GM18511 (cell line): ENCODE results near the gene PTPN6.

Experiments used
- ATAC-seq: cut with Tn5 transposase; IDR thresholded peaks from one replicate; pipeline ENCODE4 v1.9.1; 2021; ENCODE audit warnings: mild to moderate bottlenecking, moderate library complexity; ENCODE audit not compliant: unreplicated experiment

PTPN6 gene

DNA sequence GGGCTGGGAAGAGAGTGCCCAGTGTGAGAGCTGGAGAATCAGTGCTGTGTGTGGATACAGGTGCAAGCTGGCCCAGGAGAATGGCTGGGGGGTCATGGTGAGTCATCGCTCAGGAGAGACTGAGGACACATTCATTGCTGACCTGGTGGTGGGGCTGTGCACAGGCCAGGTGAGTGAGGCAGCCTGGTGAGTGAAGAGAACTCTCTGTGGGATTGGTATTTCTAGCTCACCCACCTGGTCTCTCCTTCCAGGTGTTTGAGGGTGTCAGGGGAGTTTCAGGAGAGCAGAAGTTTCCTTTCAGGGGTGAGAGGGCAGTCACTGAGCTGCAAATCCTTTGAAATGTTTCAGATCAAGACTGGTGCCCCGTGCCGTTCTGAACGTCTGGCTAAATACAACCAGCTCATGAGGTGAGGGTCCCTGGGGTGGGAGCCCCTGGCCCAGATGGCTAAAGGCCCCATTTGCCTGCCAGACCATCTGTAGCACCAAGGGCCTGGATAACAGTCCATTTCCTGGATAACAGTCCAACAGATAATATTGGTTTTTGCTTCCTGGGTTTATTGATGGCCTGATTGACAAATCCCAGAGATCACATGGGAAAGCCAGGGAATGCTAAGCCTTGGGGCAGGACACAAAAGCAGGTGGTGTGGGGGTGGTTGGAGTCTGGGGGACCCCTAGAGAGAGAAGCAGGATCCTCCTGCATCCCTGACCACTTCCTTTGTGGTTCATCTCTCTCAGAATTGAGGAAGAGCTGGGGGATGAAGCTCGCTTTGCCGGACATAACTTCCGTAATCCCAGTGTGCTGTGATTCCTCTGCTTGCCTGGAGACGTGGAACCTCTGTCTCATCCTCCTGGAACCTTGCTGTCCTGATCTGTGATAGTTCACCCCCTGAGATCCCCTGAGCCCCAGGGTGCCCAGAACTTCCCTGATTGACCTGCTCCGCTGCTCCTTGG is 28.9 kb upstream of the PTPN6 start:
- no peak for ATAC-seq

DNA sequence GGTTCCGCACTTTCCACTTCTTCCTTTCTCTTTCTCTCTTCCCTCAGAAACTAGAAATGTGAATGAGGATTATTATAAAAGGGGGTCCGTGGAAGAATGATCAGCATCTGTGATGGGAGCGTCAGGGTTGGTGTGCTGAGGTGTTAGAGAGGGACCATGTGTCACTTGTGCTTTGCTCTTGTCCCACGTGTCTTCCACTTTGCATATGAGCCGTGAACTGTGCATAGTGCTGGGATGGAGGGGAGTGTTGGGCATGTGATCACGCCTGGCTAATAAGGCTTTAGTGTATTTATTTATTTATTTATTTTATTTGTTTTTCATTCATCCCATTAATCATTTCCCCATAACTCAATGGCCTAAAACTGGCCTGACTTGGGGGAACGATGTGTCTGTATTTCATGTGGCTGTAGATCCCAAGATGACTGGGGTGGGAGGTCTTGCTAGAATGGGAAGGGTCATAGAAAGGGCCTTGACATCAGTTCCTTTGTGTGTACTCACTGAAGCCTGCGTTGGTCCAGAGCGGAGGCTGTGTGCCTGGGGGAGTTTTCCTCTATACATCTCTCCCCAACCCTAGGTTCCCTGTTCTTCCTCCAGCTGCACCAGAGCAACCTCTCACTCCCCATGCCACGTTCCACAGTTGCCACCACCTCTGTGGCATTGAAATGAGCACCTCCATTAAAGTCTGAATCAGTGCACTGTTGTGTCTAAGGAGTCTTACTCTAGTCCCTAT is 28.0 kb upstream of the PTPN6 start:
- no peak for ATAC-seq

DNA sequence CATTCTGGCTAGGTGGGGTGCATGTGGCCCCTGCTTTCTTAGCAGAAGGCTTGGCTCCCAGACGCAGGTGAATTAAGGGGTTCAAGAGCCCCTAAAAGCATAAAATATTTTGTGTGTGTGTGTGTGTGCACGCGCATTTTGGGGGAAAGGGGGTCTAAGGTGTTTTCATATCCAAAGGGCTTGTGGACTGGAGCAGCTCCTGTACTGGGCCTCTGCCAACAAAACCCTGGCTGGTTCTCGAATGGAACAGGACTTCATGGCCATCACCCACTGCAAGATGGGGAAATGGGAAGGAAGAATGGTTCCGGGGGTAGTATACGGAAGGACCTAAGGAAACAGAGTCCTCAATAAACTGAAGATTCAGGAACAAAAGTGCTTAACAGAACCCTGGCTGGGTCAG is 27.3 kb upstream of the PTPN6 start:
- no peak for ATAC-seq

DNA sequence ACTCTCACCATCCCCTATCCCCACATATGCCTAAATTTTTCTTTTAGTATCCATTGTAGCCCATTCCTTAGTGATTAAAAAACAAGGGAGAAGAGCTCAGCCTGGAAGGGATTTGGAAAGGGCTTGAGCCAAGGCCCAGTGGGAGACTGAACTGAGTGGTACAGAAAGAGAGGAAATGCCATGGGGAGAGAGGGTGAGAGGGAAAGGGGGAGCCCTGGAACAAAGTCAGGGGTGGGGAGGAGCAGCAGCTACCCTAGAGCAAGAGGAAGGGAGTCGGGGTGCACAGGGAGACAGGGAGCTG is 26.0 kb upstream of the PTPN6 start:
- no peak for ATAC-seq

DNA sequence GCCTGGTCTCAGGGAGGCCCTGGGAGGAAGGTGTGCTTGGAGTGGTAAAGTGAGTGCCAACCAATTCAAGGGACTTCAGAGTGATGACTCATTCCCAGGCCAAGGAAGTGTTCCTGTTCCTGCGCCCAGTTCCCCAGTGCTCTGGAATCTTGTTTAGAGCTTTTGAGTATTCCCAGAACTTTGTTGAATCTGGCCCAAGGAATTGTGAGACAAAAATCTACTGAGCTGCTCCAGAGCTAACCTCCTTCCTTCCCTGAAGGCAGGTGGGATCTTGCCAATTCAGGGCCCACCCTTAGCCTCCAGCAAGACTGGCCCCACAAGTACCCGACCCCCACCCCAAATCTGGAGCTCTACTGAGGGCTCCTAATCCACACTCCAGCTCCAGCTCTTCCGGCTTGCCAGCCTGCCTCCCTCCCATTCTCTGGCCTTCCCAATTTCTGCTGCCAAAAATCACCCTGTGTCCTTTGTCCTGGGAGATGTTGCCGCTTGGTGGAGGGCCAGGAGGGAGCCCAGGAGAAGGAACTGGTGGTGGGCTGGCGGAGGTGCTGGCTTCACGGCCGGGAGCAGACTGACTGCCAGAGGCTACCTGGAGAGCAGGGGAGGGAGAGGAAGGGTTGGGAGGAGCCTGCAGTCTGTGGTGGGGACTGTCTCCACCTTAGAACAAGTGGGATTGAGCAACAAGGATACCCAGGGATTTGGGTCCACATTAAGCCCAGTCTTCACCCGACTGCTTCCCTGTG is 25.4 kb upstream of the PTPN6 start:
- no peak for ATAC-seq

DNA sequence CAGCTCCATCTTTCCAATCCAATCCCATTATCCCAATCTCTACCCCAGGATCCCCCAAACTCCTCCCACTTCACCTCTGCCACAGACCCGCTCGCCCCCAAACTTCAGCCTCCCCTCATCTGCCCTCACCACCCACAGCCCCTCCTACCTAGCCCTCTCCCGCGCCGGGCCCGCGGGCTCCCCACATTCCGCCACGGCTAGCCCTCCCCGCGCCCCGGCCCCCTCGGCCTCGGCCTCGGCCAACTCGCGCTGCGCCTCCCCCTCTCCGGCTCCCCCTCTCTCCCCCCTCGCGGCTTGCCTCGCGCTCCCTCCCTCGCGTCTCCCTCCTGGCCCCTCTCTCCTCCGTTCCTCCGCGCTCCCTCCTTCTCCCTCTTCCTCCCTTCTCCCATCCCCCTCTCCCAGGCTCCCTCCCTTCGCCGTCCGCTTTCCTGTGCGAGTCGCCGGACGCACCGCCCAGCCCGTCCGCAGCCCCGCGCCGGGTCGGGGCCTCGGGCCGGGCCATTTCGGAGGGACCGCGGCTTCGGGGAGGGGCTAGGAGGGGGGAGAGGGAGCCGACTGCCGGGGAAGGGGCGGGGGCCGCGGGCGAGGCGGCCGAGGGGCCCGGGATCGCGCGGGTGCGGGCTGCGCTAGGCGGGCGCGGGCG is 23.7 kb upstream of the PTPN6 start, which contains the start of gene ATN1:
TSS of gene ATN1 (plus strand) at position 581 of the 643 bp plus-strand sequence. CDS start 6,043 bp downstream, outside the sequence.
- no peak for ATAC-seq

DNA sequence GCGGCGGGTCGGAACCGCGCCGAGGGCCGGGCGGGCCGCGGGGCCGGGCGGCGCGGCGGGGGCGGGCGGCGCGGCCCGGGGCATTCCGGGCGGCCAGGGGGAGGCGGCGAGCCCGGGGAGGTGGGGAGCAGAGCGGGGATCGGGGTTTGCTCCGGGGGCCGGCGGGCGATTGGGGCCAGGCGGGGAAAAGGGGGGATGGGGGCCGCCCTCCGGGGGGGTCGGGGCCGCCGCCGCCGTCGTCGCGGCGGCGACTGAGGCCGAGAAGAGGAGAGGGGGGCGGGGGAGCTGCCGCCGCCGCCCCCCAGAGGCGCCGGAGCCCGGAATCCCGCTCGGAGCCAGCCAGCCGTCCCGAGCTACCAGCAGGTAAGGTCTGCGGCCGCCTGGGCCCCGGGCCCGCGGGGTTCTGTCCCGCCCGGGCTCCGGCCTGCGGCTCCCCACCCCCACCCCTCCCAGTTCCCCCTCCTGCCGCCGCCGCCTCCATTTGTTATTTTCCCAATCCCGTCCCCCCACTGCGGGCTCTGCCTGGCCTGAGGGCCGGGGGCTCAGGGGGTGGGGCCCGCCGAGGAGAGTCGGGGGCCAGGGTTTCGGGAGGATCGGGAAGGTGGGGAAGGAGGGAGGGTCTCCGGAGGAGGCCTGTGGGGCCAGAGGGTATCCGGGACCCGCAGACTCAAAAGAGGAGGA is 23.0 kb upstream of the PTPN6 start:
- ATAC-seq = no peak

DNA sequence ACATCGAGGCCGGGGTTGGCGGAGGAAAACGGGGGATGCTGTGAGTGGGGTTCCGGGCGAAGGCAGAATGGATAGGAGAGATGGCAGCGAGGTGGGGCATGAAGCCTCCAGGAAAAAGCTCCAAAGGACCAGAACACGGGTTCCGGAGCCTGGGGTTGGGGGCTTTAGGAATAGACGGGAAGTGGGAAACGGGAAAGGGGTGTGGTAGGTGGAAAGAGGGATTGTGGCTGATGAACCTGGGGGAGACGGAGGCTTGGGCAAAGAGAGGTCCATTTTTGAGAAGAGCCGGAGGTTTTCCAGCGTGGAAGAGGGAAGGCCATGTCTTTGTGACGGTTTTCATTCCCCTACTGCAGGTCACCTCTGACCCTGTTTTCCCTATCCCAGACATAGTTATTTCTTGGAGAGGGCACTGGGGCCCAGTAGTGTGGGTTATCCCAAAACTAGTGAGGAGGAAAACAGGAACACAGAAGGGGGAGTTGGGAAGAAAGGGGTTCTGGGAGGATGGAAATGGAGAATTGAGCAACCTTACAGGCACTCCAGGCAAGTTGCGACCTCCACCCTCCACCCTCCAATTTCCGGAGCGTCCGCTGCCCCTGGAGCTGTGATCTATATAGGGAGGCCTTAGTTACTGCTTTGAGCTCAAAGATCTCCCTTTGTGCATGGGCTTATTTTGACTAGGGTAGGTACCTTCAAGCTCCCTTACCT is 22.3 kb upstream of the PTPN6 start:
- no peak for ATAC-seq

DNA sequence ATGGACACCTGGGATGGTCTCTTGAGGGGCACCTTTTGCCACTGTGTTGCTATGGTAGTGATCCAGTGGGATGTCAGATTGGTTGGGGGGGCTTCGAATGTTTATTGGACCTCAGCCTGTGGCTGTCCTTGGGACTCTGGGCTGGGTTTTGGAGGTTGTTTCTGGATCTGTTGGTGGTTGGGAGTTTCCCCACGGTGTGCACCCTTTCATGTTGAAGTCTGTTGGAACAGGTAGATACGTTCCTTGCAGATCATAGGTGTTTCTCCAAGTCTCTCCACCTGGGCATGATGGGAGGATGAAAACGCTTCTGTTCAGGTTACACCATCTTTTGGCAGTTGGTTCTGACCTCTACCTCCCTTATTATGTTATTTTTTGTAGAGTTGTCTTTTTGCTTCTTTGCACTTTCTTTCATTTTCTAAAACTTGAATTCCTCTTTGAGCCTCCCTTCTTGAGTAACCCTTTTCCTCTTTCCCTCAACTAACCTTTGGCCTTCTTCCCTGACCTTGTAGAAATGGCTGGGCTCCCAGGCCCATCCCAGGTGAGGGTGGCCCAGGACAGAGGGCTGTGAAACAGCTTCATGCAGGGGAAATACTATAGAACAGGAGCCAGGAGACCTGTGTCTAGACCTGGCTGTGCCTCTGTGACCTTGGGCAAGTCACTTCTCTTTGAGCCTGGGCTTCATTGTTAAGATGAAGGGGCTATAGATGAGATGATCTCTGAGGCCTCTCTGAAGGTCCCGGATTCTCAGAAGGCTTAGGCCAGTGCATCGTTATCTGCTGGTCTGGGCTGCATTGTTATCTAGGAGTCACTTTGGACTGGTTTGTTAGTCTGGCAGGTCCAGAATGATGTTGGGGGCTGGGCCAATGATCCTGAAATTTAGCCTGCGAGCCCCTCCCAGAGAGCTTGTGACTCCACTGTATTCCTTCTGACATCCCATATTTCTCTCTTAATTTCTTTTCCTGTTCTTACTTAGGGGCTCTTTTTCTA is 21.4 kb upstream of the PTPN6 start:
- no peak for ATAC-seq

DNA sequence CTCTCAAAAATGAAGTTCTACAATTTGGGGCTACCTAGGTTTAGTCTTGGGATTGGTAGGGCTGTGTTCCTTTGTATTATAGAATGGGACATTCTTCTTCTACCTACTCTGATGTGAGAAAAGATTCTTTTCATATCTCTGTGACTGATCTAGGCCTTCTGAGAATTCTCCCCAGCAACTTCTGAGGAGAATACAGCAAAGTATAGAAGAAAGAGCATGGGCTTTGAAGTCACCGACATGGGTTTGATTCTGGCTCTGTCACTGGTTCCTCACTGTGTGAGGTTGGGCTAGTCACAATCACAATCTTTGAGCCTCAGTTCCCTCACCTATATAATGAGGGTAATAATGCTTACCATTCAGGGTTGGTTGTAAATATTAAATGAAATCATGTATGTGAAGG is 18.4 kb upstream of the PTPN6 start:
- no peak for ATAC-seq

DNA sequence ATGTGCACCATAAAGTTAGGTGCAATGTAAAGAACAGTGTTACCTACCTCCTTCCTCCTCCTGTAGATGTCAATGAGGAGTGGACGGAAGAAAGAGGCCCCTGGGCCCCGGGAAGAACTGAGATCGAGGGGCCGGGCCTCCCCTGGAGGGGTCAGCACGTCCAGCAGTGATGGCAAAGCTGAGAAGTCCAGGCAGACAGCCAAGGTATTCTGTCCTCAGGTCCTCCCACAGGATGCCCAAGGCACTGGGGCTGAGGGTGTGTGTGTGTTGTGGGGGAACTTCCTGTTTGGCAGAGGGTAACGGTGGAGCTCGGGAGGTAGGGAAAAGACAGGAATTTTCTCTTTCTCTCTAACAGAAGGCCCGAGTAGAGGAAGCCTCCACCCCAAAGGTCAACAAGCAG is 17.0 kb upstream of the PTPN6 start:
- no peak for ATAC-seq

DNA sequence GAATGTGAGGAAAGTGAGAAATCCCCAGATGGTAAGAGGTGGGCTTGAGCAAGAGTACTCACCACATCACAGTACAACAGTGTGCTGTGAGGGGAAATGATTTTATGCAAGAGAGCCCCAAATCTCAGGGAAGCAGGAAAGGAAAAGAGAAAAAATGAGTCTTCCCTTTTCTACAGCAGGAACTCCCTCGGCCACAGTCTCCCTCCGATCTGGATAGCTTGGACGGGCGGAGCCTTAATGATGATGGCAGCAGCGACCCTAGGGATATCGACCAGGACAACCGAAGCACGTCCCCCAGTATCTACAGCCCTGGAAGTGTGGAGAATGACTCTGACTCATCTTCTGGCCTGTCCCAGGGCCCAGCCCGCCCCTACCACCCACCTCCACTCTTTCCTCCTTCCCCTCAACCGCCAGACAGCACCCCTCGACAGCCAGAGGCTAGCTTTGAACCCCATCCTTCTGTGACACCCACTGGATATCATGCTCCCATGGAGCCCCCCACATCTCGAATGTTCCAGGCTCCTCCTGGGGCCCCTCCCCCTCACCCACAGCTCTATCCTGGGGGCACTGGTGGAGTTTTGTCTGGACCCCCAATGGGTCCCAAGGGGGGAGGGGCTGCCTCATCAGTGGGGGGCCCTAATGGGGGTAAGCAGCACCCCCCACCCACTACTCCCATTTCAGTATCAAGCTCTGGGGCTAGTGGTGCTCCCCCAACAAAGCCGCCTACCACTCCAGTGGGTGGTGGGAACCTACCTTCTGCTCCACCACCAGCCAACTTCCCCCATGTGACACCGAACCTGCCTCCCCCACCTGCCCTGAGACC is 15.6 kb upstream of the PTPN6 start:
- ATAC-seq = no peak

DNA sequence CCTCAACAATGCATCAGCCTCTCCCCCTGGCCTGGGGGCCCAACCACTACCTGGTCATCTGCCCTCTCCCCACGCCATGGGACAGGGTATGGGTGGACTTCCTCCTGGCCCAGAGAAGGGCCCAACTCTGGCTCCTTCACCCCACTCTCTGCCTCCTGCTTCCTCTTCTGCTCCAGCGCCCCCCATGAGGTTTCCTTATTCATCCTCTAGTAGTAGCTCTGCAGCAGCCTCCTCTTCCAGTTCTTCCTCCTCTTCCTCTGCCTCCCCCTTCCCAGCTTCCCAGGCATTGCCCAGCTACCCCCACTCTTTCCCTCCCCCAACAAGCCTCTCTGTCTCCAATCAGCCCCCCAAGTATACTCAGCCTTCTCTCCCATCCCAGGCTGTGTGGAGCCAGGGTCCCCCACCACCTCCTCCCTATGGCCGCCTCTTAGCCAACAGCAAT is 14.9 kb upstream of the PTPN6 start:
- no peak for ATAC-seq

DNA sequence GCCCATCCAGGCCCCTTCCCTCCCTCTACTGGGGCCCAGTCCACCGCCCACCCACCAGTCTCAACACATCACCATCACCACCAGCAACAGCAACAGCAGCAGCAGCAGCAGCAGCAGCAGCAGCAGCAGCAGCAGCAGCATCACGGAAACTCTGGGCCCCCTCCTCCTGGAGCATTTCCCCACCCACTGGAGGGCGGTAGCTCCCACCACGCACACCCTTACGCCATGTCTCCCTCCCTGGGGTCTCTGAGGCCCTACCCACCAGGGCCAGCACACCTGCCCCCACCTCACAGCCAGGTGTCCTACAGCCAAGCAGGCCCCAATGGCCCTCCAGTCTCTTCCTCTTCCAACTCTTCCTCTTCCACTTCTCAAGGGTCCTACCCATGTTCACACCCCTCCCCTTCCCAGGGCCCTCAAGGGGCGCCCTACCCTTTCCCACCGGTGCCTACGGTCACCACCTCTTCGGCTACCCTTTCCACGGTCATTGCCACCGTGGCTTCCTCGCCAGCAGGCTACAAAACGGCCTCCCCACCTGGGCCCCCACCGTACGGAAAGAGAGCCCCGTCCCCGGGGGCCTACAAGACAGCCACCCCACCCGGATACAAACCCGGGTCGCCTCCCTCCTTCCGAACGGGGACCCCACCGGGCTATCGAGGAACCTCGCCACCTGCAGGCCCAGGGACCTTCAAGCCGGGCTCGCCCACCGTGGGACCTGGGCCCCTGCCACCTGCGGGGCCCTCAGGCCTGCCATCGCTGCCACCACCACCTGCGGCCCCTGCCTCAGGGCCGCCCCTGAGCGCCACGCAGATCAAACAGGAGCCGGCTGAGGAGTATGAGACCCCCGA is 14.3 kb upstream of the PTPN6 start:
- ATAC-seq = peak; percentile 7

DNA sequence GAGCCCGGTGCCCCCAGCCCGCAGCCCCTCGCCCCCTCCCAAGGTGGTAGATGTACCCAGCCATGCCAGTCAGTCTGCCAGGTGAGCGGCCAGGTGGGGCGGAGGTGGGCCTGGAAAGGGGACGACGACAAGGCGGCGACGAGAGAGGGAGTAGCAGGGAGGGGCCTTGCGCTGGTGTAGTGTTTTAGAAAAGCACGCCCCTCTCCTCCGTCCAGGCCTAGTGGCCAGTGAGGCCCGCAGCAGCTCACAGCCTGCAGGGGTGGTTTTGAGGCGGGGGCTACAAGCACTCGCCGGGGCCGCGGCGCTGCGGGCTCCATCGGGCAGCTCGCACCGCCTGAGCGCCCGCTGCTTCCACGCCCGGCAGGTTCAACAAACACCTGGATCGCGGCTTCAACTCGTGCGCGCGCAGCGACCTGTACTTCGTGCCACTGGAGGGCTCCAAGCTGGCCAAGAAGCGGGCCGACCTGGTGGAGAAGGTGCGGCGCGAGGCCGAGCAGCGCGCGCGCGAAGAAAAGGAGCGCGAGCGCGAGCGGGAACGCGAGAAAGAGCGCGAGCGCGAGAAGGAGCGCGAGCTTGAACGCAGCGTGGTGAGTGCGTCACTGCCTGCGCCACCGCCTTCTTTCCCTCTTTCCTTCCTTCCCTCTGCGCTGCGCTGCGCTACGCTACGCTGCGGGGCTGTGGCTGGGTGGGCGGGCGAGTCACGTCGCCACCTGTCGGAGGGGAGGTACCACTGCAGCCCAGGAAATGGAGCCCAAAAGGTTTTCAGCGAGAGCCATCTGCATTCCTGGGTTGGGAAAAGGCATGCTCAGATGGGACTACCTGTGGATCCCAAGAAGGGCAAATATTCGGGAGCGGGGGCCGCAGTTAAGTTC is 13.4 kb upstream of the PTPN6 start:
- ATAC-seq = peak; percentile 91
